H1 (cell line): Measurements from ENCODE around the gene ARSA. TPM values are rescaled to one million over a fixed set of nuclear protein-coding genes. Genes with fewer than 3 reads are reported as not detected.
"Not testable (repeated sequence)": the region's sequence is repeated elsewhere in the genome, so short reads cannot be mapped to it uniquely, and the experiment has no call there.

Experiments
- CTCF ChIA-PET: fragments of 300-600 bp; sonication (Branson Sonifier 250); formaldehyde crosslinking; loops from one replicate; lab custom pipeline; 2021; ENCODE audit not compliant: partially characterized antibody; lab: Charles Lee
- POLR2A ChIA-PET: fragments of 300-600 bp; sonication (Branson Sonifier 250); formaldehyde crosslinking; loops from one replicate; lab custom pipeline; 2021; ENCODE audit warnings: inconsistent platforms; ENCODE audit not compliant: partially characterized antibody; lab: Charles Lee
- DNase-seq, 2 experiments: peaks; one replicate each; pipeline versions ENCODE4 v3.0.0 to v3.0.0-alpha.2; 2010 to 2022; ENCODE audit warnings: low spot score in 2 of 2, low read depth in 1 of 2, mixed read lengths in 1 of 2
- FAIRE-seq: peaks from 2 replicates; lab custom pipeline; 2011; peaks lifted over from hg19 to GRCh38; lab: Jason Lieb, UNC
- H2AFZ ChIP-seq: 2 replicates; pipeline ENCODE4 v1.8.1; 2012; ENCODE audit warnings: low read length, inconsistent platforms
- H2AK5ac ChIP-seq: 2 replicates; pipeline ENCODE4 v1.6.1; 2013; ENCODE audit warnings: low read depth, low read length
- H2BK120ac ChIP-seq: replicated peaks from 2 replicates; pipeline ENCODE3; 2013; ENCODE audit warnings: low read depth, low read length, inconsistent platforms
- H2BK12ac ChIP-seq: 2 replicates; pipeline ENCODE4 v1.6.1; 2013; ENCODE audit warnings: low read depth, low read length
- H2BK15ac ChIP-seq: 2 replicates; pipeline ENCODE4 v1.6.1; 2013; ENCODE audit warnings: low read length
- H2BK20ac ChIP-seq: 2 replicates; pipeline ENCODE4 v1.6.1; 2013; ENCODE audit warnings: low read length
- H2BK5ac ChIP-seq: 2 replicates; pipeline ENCODE4 v1.6.1; 2013; ENCODE audit warnings: low read depth, low read length
- H3K14ac ChIP-seq: 2 replicates; pipeline ENCODE4 v1.6.1; 2013; ENCODE audit warnings: inconsistent platforms; ENCODE audit not compliant: insufficient read length
- H3K18ac ChIP-seq: 2 replicates; pipeline ENCODE4 v1.6.1; 2013; ENCODE audit warnings: low read length; ENCODE audit errors: extremely low read depth
- H3K23ac ChIP-seq: 2 replicates; pipeline ENCODE4 v1.6.1; 2013; ENCODE audit warnings: inconsistent platforms; ENCODE audit not compliant: insufficient read length
- H3K23me2 ChIP-seq: 2 replicates; pipeline ENCODE4 v1.6.1; 2013; ENCODE audit warnings: low read depth, low read length
- H3K27ac ChIP-seq: 2 replicates; pipeline ENCODE4 v1.6.1; 2011; ENCODE audit warnings: low read depth, low read length, inconsistent platforms
- H3K27me3 ChIP-seq, 4 experiments: replicated peaks in 1 of 4; 1 replicate in 1 of 4; 2 replicates in 3 of 4; pipeline versions ENCODE4 v1.6.1 to v1.8.1; 2011 to 2013; ENCODE audit warnings: low read length in 3 of 4, mild to moderate bottlenecking in 3 of 4, inconsistent platforms in 2 of 4, mixed read lengths in 2 of 4, moderate library complexity in 1 of 4; ENCODE audit not compliant: control insufficient read depth in 3 of 4, insufficient read depth in 3 of 4; ENCODE audit errors: extremely low read depth in 1 of 4
- H3K36me3 ChIP-seq, 4 experiments: 2 replicates each; pipeline versions ENCODE4 v1.6.1 to v1.8.1; 2011 to 2013; ENCODE audit warnings: mild to moderate bottlenecking in 4 of 4, low read length in 3 of 4, moderate library complexity in 2 of 4, control low read depth in 1 of 4, inconsistent platforms in 1 of 4; ENCODE audit not compliant: insufficient read depth in 4 of 4, control insufficient read depth in 2 of 4
- H3K4ac ChIP-seq: replicated peaks from 2 replicates; pipeline ENCODE3; 2013; ENCODE audit warnings: low read length, low read depth, mixed read lengths, inconsistent platforms; ENCODE audit not compliant: insufficient read length
- H3K4me1 ChIP-seq, 4 experiments: replicated peaks in 1 of 4; 1 replicate in 1 of 4; 2 replicates in 3 of 4; pipeline versions ENCODE4 v1.6.1 to v1.8.1; 2011 to 2013; ENCODE audit warnings: low read length in 3 of 4, inconsistent platforms in 2 of 4, mixed read lengths in 1 of 4; ENCODE audit not compliant: insufficient read depth in 4 of 4, control insufficient read depth in 3 of 4
- H3K4me2 ChIP-seq, 2 experiments: 2 replicates each; pipeline versions ENCODE4 v1.6.1 to v1.8.1; 2011 to 2013; ENCODE audit warnings: low read depth in 2 of 2, low read length in 2 of 2, control low read depth in 1 of 2, inconsistent platforms in 1 of 2, mild to moderate bottlenecking in 1 of 2; ENCODE audit not compliant: insufficient read depth in 1 of 2
- H3K4me3 ChIP-seq, 4 experiments: fragments of 200-600, 300-600 bp in 1 of 4; sonication (generic), shearing (Covaris generic), sonication (Bioruptor Twin) in 1 of 4; 2 replicates each; pipeline versions ENCODE4 v1.5.1 to v1.8.1; 2011 to 2016; ENCODE audit warnings: low read length in 4 of 4, low read depth in 3 of 4, control low read depth in 2 of 4, inconsistent platforms in 2 of 4, mild to moderate bottlenecking in 2 of 4, mixed read lengths in 1 of 4, moderate library complexity in 1 of 4; ENCODE audit not compliant: insufficient read depth in 2 of 4; ENCODE audit errors: extremely low read depth in 1 of 4
- H3K56ac ChIP-seq: replicated peaks from 2 replicates; pipeline ENCODE3; 2013; ENCODE audit warnings: low read depth, mild to moderate bottlenecking, mixed read lengths, low read length, inconsistent platforms; ENCODE audit not compliant: insufficient read length
- H3K79me1 ChIP-seq: 2 replicates; pipeline ENCODE4 v1.6.1; 2013; ENCODE audit warnings: low read depth, low read length, control low read depth
- H3K79me2 ChIP-seq, 2 experiments: 2 replicates each; pipeline versions ENCODE4 v1.6.1 to v1.8.1; 2012 to 2013; ENCODE audit warnings: low read length in 2 of 2, mild to moderate bottlenecking in 2 of 2, inconsistent platforms in 1 of 2; ENCODE audit not compliant: insufficient read depth in 2 of 2, control insufficient read depth in 1 of 2
- H3K9ac ChIP-seq, 4 experiments: replicated peaks in 1 of 4; 1 replicate in 1 of 4; 2 replicates in 3 of 4; pipeline versions ENCODE4 v1.6.1 to v1.8.1; 2011 to 2013; ENCODE audit warnings: low read depth in 3 of 4, low read length in 3 of 4, control low read depth in 2 of 4, mild to moderate bottlenecking in 2 of 4, moderate library complexity in 2 of 4, inconsistent platforms in 1 of 4; ENCODE audit errors: extremely low read depth in 1 of 4
- H3K9me3 ChIP-seq, 2 experiments: 2 replicates each; pipeline versions ENCODE4 v1.6.1 to v1.8.1; 2012 to 2013; ENCODE audit warnings: mild to moderate bottlenecking in 2 of 2, moderate library complexity in 2 of 2, control low read depth in 1 of 2, inconsistent platforms in 1 of 2, low read depth in 1 of 2, low read length in 1 of 2, mixed read lengths in 1 of 2; ENCODE audit not compliant: insufficient read depth in 2 of 2
- H4K20me1 ChIP-seq, 2 experiments: replicated peaks in 1 of 2; 2 replicates each; pipeline versions ENCODE3 to v1.8.1; 2011 to 2013; ENCODE audit warnings: inconsistent platforms in 2 of 2, low read length in 2 of 2, mild to moderate bottlenecking in 1 of 2; ENCODE audit not compliant: insufficient read depth in 2 of 2, control insufficient read depth in 1 of 2
- H4K5ac ChIP-seq: 2 replicates; pipeline ENCODE4 v1.6.1; 2013; ENCODE audit warnings: low read length, low read depth, mixed read lengths, inconsistent platforms; ENCODE audit not compliant: insufficient read length
- H4K8ac ChIP-seq: 2 replicates; pipeline ENCODE4 v1.8.0; 2013; ENCODE audit warnings: mild to moderate bottlenecking, moderate library complexity, low read length, inconsistent platforms; ENCODE audit not compliant: insufficient read depth; ENCODE audit errors: extremely low read depth
- H4K91ac ChIP-seq: replicated peaks from 2 replicates; pipeline ENCODE3; 2013; ENCODE audit warnings: low read length, mixed read lengths, inconsistent platforms; ENCODE audit not compliant: insufficient read length
- WGBS, 2 experiments: shearing (Covaris generic) in 1 of 2; methylation state at CpG; one replicate each; pipeline versions ENCODE4 v1.1.6 to v1.1.7; 2013 to 2015; ENCODE audit warnings: low lambda C conversion rate in 2 of 2, mixed read lengths in 2 of 2, inconsistent platforms in 1 of 2, low coverage in 1 of 2, missing lambda C conversion rate in 1 of 2; ENCODE audit not compliant: insufficient replicate concordance in 2 of 2, insufficient coverage in 1 of 2, insufficient read length in 1 of 2; ENCODE audit errors: extremely low coverage in 1 of 2, missing lambda C conversion rate in 1 of 2; 5-methylcytosine and 5-hydroxymethylcytosine counted together
- polyA plus RNA-seq, 7 experiments: library from polyadenylated mRNA; depleted of rRNA in 3 of 7; stranded (reverse) in 5 of 7; unstranded in 2 of 7; fragments of >200 nt in 5 of 7; fragments of 200-250 nt in 2 of 7; gene quantifications; 1 replicate in 5 of 7; 2 replicates in 1 of 7; 4 replicates in 1 of 7; pipeline versions ENCODE4 v1.2.1 to v1.2.3, GENCODE V29; 2011 to 2013; ENCODE audit warnings: missing spikeins in 2 of 7, mixed read lengths in 2 of 7
- total RNA-seq: library from RNA; stranded (reverse); fragmentation: NEBNext Ultra II Directional; extraction: Animal tissue kit (Norgen Biotek cat#: 25700); gene quantifications from 2 replicates; pipeline ENCODE4 v1.2.1, GENCODE V29; 2021

ARSA gene
- total and polyA plus RNA-seq, 2 of the 8 experiments (the other 6 are each of a cell fraction or from before 2014, with no cell fraction given): 9.8 to 10.1 TPM

DNA sequence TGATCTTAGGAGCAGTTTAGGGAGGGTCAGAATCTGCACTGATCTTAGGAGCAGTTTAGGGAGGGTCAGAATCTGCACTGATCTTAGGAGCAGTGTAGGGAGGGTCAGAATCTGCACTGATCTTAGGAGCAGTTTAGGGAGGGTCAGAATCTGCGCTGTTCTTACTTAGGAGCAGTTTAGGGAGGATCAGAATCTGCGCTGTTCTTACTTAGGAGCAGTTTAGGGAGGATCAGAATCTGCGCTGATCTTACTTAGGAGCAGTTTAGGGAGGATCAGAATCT lies 15.8 kb upstream of the ARSA start:
- not testable (repeated sequence) for H3K27ac ChIP-seq, H3K18ac ChIP-seq, H3K4ac ChIP-seq, H3K79me1 ChIP-seq, H3K14ac ChIP-seq, H2BK5ac ChIP-seq, DNase-seq, H3K4me3 ChIP-seq, H4K5ac ChIP-seq, H4K91ac ChIP-seq, H3K4me2 ChIP-seq, H2BK12ac ChIP-seq, H2BK120ac ChIP-seq, H3K23ac ChIP-seq, H2BK20ac ChIP-seq, H3K79me2 ChIP-seq, H2AFZ ChIP-seq, H4K8ac ChIP-seq, H3K23me2 ChIP-seq, H2AK5ac ChIP-seq, H3K36me3 ChIP-seq, H2BK15ac ChIP-seq, H3K56ac ChIP-seq, H4K20me1 ChIP-seq
- Histone ChIP-seq H3K9me3 (peaks cover 0 to 12% of the 10 kb centered on the region in 2 experiments; a peak in 3 of 4 replicates), H3K4me1 (peaks cover 4 to 21% (median 17%) of the 10 kb centered on the region in 4 experiments), H3K27me3 (peaks cover 0 to 23% (median 17%) of the 10 kb centered on the region in 4 experiments; a peak in 6 of 7 replicates), H3K9ac (peak overlapping the region in 1 of 4 experiments; percentile 44; a peak in 1 of 7 replicates)
- ChIA-PET POLR2A (interaction anchor here (0.9 kb wide), 1 partner anchor 11 kb away, joined by 3 read pairs; no protein-coding TSS in a partner anchor), CTCF (interaction anchor here (6.9 kb wide), 1 partner anchor 20 kb away, joined by 74 read pairs; the partner anchor contains the start of gene ARSA)
- 64% methylated on average over 3 of the region's 3 CpGs; no CpG with 5 or more reads in 1 of the 2 experiments for WGBS, 2 experiments
- peak; percentile 94 for FAIRE-seq
